ENCODE measurements around the gene PKP3. TPM values are rescaled to one million over a fixed set of nuclear protein-coding genes. Genes with fewer than 3 reads are reported as not detected.
A peak's percentile ranks its signal among the peaks of the same experiment; 100 is the strongest.

PKP3 gene
- total and polyA plus RNA-seq, 9 of the 15 experiments (the other 6 are each of a cell fraction or from before 2014, with no cell fraction given) = 0.11 to 110 (median 30.7) TPM

DNA sequence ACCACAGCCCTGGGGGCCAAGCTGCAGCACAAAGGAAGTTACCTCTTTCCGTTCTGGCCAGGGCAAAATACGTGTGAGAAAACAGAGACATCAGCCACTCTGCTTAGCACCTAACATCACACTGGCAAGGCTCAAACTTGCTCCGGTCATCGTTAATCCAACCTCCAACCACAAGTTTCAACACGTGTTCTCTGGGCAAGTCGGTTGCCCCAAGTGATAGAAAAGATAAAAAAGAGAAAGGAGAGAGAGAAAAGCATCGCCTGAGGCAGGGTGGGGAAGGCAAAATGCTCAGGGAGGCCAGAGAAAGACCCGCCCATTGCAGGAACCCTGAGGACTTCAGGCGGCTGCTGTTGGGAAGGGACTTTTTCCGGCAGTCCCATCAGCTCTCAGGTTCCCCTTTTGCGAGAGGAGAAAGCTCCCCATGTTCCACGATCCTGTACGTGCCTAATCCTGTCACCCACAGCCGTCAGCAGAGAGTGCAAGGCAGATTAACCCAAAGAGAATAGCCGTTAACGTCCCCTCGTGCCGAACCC lies 43.2 kb upstream of the PKP3 start (continued):
- TF ChIP-seq ZNF707 (CRISPR knock-in tag; conservative IDR thresholded peaks at IDR 0.05) = no peak
- no peak for TF ChIP-seq HNRNPK (IDR thresholded peaks at IDR 0.05; ENCODE audit: low read depth, low read length, poor library complexity, severe bottlenecking)
- no peak for TF ChIP-seq PHTF2 (CRISPR knock-in tag; IDR thresholded peaks at IDR 0.05)
- TF ChIP-seq SP1 (CRISPR knock-in tag; IDR thresholded peaks at IDR 0.05) = no peak
- TF ChIP-seq, protein P1, sequence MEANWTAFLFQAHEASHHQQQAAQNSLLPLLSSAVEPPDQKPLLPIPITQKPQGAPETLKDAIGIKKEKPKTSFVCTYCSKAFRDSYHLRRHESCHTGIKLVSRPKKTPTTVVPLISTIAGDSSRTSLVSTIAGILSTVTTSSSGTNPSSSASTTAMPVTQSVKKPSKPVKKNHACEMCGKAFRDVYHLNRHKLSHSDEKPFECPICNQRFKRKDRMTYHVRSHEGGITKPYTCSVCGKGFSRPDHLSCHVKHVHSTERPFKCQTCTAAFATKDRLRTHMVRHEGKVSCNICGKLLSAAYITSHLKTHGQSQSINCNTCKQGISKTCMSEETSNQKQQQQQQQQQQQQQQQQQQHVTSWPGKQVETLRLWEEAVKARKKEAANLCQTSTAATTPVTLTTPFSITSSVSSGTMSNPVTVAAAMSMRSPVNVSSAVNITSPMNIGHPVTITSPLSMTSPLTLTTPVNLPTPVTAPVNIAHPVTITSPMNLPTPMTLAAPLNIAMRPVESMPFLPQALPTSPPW (CRISPR knock-in tag; IDR thresholded peaks at IDR 0.05) = peak; percentile 55; the same call in 1 of the 2 replicates
- TF ChIP-seq CBFA2T2 (conservative IDR thresholded peaks at IDR 0.05) = no peak; the same call in 1 of the 2 replicates
- TF ChIP-seq, protein P2, sequence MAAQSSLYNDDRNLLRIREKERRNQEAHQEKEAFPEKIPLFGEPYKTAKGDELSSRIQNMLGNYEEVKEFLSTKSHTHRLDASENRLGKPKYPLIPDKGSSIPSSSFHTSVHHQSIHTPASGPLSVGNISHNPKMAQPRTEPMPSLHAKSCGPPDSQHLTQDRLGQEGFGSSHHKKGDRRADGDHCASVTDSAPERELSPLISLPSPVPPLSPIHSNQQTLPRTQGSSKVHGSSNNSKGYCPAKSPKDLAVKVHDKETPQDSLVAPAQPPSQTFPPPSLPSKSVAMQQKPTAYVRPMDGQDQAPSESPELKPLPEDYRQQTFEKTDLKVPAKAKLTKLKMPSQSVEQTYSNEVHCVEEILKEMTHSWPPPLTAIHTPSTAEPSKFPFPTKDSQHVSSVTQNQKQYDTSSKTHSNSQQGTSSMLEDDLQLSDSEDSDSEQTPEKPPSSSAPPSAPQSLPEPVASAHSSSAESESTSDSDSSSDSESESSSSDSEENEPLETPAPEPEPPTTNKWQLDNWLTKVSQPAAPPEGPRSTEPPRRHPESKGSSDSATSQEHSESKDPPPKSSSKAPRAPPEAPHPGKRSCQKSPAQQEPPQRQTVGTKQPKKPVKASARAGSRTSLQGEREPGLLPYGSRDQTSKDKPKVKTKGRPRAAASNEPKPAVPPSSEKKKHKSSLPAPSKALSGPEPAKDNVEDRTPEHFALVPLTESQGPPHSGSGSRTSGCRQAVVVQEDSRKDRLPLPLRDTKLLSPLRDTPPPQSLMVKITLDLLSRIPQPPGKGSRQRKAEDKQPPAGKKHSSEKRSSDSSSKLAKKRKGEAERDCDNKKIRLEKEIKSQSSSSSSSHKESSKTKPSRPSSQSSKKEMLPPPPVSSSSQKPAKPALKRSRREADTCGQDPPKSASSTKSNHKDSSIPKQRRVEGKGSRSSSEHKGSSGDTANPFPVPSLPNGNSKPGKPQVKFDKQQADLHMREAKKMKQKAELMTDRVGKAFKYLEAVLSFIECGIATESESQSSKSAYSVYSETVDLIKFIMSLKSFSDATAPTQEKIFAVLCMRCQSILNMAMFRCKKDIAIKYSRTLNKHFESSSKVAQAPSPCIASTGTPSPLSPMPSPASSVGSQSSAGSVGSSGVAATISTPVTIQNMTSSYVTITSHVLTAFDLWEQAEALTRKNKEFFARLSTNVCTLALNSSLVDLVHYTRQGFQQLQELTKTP (IDR thresholded peaks at IDR 0.05; ENCODE audit: low read depth in 1 of 2, partially characterized antibody in 2 of 2) = peak in 1 of 2 experiments; percentile 65
- TF ChIP-seq RBFOX2 (IDR thresholded peaks at IDR 0.05; ENCODE audit: low read depth, low read length) = peak; percentile 48; the same call in 1 of the 2 replicates
- TF ChIP-seq GABPB2 (CRISPR knock-in tag; conservative IDR thresholded peaks at IDR 0.05) = no peak
- TF ChIP-seq, protein P3, sequence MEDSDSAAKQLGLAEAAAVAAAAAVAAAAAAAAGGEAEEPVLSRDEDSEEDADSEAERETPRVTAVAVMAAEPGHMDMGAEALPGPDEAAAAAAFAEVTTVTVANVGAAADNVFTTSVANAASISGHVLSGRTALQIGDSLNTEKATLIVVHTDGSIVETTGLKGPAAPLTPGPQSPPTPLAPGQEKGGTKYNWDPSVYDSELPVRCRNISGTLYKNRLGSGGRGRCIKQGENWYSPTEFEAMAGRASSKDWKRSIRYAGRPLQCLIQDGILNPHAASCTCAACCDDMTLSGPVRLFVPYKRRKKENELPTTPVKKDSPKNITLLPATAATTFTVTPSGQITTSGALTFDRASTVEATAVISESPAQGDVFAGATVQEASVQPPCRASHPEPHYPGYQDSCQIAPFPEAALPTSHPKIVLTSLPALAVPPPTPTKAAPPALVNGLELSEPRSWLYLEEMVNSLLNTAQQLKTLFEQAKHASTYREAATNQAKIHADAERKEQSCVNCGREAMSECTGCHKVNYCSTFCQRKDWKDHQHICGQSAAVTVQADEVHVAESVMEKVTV (CRISPR knock-in tag; IDR thresholded peaks at IDR 0.05) = no peak
- TF ChIP-seq, protein P4, sequence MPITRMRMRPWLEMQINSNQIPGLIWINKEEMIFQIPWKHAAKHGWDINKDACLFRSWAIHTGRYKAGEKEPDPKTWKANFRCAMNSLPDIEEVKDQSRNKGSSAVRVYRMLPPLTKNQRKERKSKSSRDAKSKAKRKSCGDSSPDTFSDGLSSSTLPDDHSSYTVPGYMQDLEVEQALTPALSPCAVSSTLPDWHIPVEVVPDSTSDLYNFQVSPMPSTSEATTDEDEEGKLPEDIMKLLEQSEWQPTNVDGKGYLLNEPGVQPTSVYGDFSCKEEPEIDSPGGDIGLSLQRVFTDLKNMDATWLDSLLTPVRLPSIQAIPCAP (CRISPR knock-in tag; IDR thresholded peaks at IDR 0.05; ENCODE audit: borderline replicate concordance) = no peak
- TF ChIP-seq MAZ (CRISPR knock-in tag; conservative IDR thresholded peaks at IDR 0.05 in 1 of 2, IDR thresholded peaks at IDR 0.05 in 1 of 2) = peak in 1 of 2 experiments; percentile 63; a peak in 2 of 4 replicates
- TF ChIP-seq, protein P5, sequence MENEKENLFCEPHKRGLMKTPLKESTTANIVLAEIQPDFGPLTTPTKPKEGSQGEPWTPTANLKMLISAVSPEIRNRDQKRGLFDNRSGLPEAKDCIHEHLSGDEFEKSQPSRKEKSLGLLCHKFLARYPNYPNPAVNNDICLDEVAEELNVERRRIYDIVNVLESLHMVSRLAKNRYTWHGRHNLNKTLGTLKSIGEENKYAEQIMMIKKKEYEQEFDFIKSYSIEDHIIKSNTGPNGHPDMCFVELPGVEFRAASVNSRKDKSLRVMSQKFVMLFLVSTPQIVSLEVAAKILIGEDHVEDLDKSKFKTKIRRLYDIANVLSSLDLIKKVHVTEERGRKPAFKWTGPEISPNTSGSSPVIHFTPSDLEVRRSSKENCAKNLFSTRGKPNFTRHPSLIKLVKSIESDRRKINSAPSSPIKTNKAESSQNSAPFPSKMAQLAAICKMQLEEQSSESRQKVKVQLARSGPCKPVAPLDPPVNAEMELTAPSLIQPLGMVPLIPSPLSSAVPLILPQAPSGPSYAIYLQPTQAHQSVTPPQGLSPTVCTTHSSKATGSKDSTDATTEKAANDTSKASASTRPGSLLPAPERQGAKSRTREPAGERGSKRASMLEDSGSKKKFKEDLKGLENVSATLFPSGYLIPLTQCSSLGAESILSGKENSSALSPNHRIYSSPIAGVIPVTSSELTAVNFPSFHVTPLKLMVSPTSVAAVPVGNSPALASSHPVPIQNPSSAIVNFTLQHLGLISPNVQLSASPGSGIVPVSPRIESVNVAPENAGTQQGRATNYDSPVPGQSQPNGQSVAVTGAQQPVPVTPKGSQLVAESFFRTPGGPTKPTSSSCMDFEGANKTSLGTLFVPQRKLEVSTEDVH (IDR thresholded peaks at IDR 0.05; ENCODE audit: low read depth, partially characterized antibody) = no peak
- 0 out of 2 replicates have a peak, but pooled peaks have one; percentile 29 for TF ChIP-seq ZNF232 (CRISPR knock-in tag; IDR thresholded peaks at IDR 0.05)
- TF ChIP-seq MEF2D (tag; conservative IDR thresholded peaks at IDR 0.05; ENCODE audit: low read depth) = no peak
- no peak for TF ChIP-seq ZNF717 (CRISPR knock-in tag; IDR thresholded peaks at IDR 0.05)
- no peak for TF ChIP-seq MCM2 (IDR thresholded peaks at IDR 0.05; ENCODE audit: low read depth)

Measured in K562 (cell line).